Measurements from ENCODE around the gene RUNDC1. TPM values are rescaled to one million over a fixed set of nuclear protein-coding genes. Genes with fewer than 3 reads are reported as not detected.

The RUNDC1 gene
- total RNA-seq, 1 donor from 2014 or later = 18.7 TPM

Other genes with a start within 250 kb of the RUNDC1 start
- 36.1 and 37.1 TPM in 2 replicates for gene EZH1, start 235.5 kb upstream of the RUNDC1 start, total RNA-seq
- gene RAMP2, start 219.3 kb upstream of the RUNDC1 start, total RNA-seq = not detected in 2 replicates
- gene VPS25, start 207.1 kb upstream of the RUNDC1 start, total RNA-seq = 88.8 and 90.4 TPM in 2 replicates
- gene WNK4, start 200.0 kb upstream of the RUNDC1 start, total RNA-seq = 0.16 and 0.28 TPM in 2 replicates
- gene COA3, start 181.9 kb upstream of the RUNDC1 start, total RNA-seq = 51.2 and 51.7 TPM in 2 replicates
- 0.09 TPM in 1 of 2 replicates, not detected in the other for gene CNTD1, start 181.7 kb upstream of the RUNDC1 start, total RNA-seq
- 97.2 and 104 TPM in 2 replicates for gene BECN1, start 156.3 kb upstream of the RUNDC1 start, total RNA-seq
- 172 TPM in 2 replicates for gene PSME3, start 147.2 kb upstream of the RUNDC1 start, total RNA-seq
- gene AOC2, start 136.0 kb upstream of the RUNDC1 start, total RNA-seq = 3.2 TPM in 2 replicates
- 1.6 and 2.4 TPM in 2 replicates for gene AOC3, start 129.4 kb upstream of the RUNDC1 start, total RNA-seq
- gene G6PC1, start 79.8 kb upstream of the RUNDC1 start, total RNA-seq = not detected in 2 replicates
- gene AARSD1, start 16.1 kb upstream of the RUNDC1 start, total RNA-seq = 62.3 and 75.3 TPM in 2 replicates
- gene PTGES3L, start 485 bp upstream of the RUNDC1 start, total RNA-seq = 1.9 and 2.1 TPM in 2 replicates
- 1,137 and 1,172 TPM in 2 replicates for gene RPL27, start 17.9 kb downstream of the RUNDC1 start, total RNA-seq
- gene IFI35, start 26.2 kb downstream of the RUNDC1 start, total RNA-seq = 49.1 and 51.2 TPM in 2 replicates
- 18.6 and 21.7 TPM in 2 replicates for gene VAT1, start 41.8 kb downstream of the RUNDC1 start, total RNA-seq
- 0.05 TPM in 1 of 2 replicates, not detected in the other for gene RND2, start 44.7 kb downstream of the RUNDC1 start, total RNA-seq
- gene BRCA1, start 144.8 kb downstream of the RUNDC1 start, total RNA-seq = 66.4 and 68.3 TPM in 2 replicates
- 49.1 and 50.8 TPM in 2 replicates for gene NBR1, start 190.6 kb downstream of the RUNDC1 start, total RNA-seq
- 18.5 and 22.0 TPM in 2 replicates for gene TMEM106A, start 231.3 kb downstream of the RUNDC1 start, total RNA-seq
- gene CCDC200, start 248.1 kb downstream of the RUNDC1 start, total RNA-seq = not detected in 2 replicates

Data from activated T-helper 2 cell treated with anti-CD3 and anti-CD28 coated beads, Interferon-gamma antibody, Interleukin-2, Interleukin-4, amounts not matched to agents 10 μg/mL and 5 μg/mL and 100 μg/mL, durations not matched to agents 14 hours and 24 hours and 36 hours (primary cell).